HUES64 (cell line): ENCODE measurements around the gene CMTM4.
"Not testable (repeated sequence)": the region's sequence is repeated elsewhere in the genome, so short reads cannot be mapped to it uniquely, and the experiment has no call there.

Experiments
- H3K27ac ChIP-seq: 2 replicates; pipeline ENCODE4 v1.7.0; 2013; ENCODE audit warnings: low read depth, low read length, inconsistent platforms
- H3K27me3 ChIP-seq: 2 replicates; pipeline ENCODE4 v1.6.1; 2013; ENCODE audit warnings: mild to moderate bottlenecking, low read length; ENCODE audit not compliant: insufficient read depth
- H3K36me3 ChIP-seq: 2 replicates; pipeline ENCODE4 v1.6.1; 2013; ENCODE audit warnings: mild to moderate bottlenecking, low read length; ENCODE audit not compliant: insufficient read depth
- H3K4me1 ChIP-seq: 2 replicates; pipeline ENCODE4 v1.6.1; 2013; ENCODE audit warnings: mild to moderate bottlenecking, low read length, moderate library complexity; ENCODE audit not compliant: insufficient read depth
- H3K4me3 ChIP-seq: 2 replicates; pipeline ENCODE4 v1.5.1; 2013; ENCODE audit warnings: mild to moderate bottlenecking, low read length, moderate library complexity
- H3K9ac ChIP-seq: 2 replicates; pipeline ENCODE4 v1.6.1; 2013; ENCODE audit warnings: mild to moderate bottlenecking, low read depth, low read length
- H3K9me3 ChIP-seq: 2 replicates; pipeline ENCODE4 v1.6.1; 2013; ENCODE audit warnings: low read depth, low read length; ENCODE audit not compliant: insufficient read depth
- WGBS: fragments of 150-250, 120-280 bp; methylation state at CpG from one replicate; pipeline ENCODE4 v1.1.7; 2013; ENCODE audit warnings: missing lambda C conversion rate; 5-methylcytosine and 5-hydroxymethylcytosine counted together

The CMTM4 gene

GRCh38 chr16:66639091-66639885, 57.3 kb downstream of the CMTM4 start:
- no peaks in the 10 kb centered on the region for H3K9me3 ChIP-seq
- H3K27ac ChIP-seq = no peak overlapping the region; the same call in 1 of the 2 replicates
- no peaks in the 10 kb centered on the region for H3K27me3 ChIP-seq
- no peak overlapping the region for H3K4me3 ChIP-seq
- peaks cover 15% of the 10 kb centered on the region; the same call in 1 of the 2 replicates for H3K36me3 ChIP-seq
- H3K4me1 ChIP-seq = peaks cover 11% of the 10 kb centered on the region
- no peak overlapping the region for H3K9ac ChIP-seq
- WGBS = 64% methylated on average over 6 of the region's 6 CpGs

- Histone ChIP-seq H3K27ac (no peak overlapping the region), H3K36me3 (peaks cover 15% of the 10 kb centered on the region; the same call in 1 of the 2 replicates), H3K4me1 (peaks cover 11% of the 10 kb centered on the region), H3K9ac (no peak overlapping the region), H3K9me3 (no peaks in the 10 kb centered on the region), H3K27me3 (no peaks in the 10 kb centered on the region), H3K4me3 (no peak overlapping the region)
- WGBS = 86% methylated on average over 3 of the region's 3 CpGs
Measured at GRCh38 chr16:66637806-66638205, 58.7 kb downstream of the CMTM4 start.

DNA sequence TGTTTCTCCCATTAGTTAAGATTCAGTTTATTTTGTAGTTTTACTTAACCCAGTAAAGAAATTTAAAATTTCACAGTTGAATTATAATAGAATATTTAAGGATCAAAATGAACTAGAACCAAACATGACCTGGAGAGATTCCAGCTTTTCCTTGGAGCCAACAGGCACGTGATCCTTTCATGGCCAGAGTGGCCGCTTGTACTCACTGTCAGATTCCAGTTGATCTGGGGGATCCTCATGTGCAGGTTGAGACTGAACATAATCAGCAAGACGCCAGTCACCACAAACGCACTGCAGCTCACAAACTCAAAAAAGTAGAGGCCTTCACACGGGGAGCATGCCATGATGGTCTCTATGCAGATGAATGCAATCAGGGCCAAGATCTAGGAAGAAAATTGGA, 60.3 kb downstream of the CMTM4 start:
- WGBS = 91% methylated on average over 5 of the region's 5 CpGs
- Histone ChIP-seq H3K36me3 (peaks cover 15% of the 10 kb centered on the region; the same call in 1 of the 2 replicates), H3K9ac (no peak overlapping the region), H3K27ac (no peak overlapping the region), H3K4me1 (peaks cover 11% of the 10 kb centered on the region), H3K27me3 (no peaks in the 10 kb centered on the region), H3K9me3 (no peaks in the 10 kb centered on the region), H3K4me3 (no peak overlapping the region)

- WGBS = 80% methylated on average over 6 of the region's 6 CpGs
- no peak overlapping the region for H3K9ac ChIP-seq
- H3K4me1 ChIP-seq = peaks cover 11% of the 10 kb centered on the region
- H3K27me3 ChIP-seq = no peaks in the 10 kb centered on the region
- H3K9me3 ChIP-seq = no peaks in the 10 kb centered on the region
- H3K27ac ChIP-seq = no peak overlapping the region
- H3K36me3 ChIP-seq = peaks cover 15% of the 10 kb centered on the region; the same call in 1 of the 2 replicates
- H3K4me3 ChIP-seq = no peak overlapping the region
Measured at GRCh38 chr16:66635406-66635805, 61.1 kb downstream of the CMTM4 start.

DNA sequence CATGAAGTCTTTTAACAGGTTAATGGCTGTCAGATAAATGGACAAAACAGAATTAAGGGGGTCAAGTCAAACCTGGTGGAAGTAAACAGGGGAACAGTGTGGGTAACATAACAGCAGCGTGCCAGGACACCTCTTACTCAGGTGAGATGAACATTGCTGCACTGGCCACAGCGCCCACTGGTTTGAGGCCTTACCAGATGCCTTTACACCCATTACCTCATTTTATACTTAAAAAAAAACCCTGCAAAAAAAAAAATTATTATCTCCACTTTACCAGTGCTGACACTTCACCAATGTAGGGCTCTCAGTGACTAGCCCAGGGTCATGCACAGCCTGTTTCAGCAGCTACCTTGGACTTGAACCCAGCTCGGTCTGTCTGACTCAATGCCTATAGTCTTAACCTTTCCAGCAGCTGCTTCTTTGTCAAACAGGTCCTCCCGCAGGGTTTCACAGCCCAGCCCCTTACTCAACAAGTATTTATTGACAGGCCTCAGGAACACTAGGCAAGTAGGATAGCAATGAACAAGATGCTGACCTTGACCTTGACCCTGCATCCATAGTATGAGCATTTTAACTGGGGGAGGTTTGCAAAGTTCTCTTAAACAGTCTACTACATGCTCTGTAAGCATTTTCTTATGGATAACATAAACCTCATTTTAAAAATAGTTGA, 61.9 kb downstream of the CMTM4 start:
- Histone ChIP-seq H3K27me3 (no peaks in the 10 kb centered on the region), H3K9ac (no peak overlapping the region), H3K9me3 (no peaks in the 10 kb centered on the region), H3K27ac (no peak overlapping the region), H3K4me3 (no peak overlapping the region), H3K4me1 (peaks cover 9% of the 10 kb centered on the region), H3K36me3 (peaks cover 15% of the 10 kb centered on the region; the same call in 1 of the 2 replicates)
- WGBS = 84% methylated on average over 4 of the region's 4 CpGs

DNA sequence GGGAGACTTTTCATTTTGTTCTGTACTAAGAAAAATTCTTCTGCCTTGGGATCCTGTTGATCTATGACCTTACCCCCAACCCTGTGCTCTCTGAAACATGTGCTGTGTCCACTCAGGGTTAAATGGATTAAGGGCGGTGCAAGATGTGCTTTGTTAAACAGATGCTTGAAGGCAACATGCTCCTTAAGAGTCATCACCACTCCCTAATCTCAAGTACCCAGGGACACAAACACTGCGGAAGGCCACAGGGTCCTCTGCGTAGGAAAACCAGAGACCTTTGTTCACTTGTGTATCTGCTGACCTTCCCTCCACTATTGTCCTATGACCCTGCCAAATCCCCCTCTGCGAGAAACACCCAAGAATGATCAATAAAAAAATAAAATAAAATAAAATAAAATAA, 65.0 kb downstream of the CMTM4 start:
- H3K9ac ChIP-seq, H3K27ac ChIP-seq, H3K9me3 ChIP-seq, H3K4me3 ChIP-seq, H3K4me1 ChIP-seq, H3K27me3 ChIP-seq: not testable (repeated sequence)
- no CpG with 5 or more reads among the region's 4 CpGs for WGBS
- H3K36me3 ChIP-seq = peaks cover 20% of the 10 kb centered on the region; the same call in 1 of the 2 replicates

DNA sequence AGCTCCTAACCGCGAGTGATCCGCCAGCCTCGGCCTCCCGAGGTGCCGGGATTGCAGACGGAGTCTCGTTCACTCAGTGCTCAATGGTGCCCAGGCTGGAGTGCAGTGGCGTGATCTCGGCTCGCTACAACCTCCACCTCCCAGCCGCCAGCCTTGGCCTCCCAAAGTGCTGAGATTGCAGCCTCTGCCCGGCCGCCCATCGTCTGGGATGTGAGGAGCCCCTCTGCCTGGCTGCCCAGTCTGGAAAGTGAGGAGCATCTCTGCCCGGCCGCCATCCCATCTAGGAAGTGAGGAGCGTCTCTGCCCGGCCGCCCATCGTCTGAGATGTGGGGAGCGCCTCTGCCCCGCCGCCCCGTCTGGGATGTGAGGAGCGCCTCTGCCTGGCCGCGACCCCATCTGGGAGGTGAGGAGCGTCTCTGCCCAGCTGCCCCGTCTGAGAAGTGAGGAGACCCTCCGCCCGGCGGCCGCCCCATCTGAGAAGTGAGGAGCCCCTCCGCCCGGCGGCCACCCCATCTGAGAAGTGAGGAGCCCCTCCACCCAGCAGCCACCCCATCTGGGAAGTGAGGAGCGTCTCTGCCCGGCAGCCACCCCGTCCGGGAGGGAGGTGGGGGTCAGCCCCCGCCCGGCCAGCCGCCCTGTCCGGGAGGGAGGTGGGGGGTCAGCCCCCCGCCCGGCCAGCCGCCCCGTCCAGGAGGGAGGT, 65.8 kb downstream of the CMTM4 start:
- H3K36me3 ChIP-seq = peaks cover 16% of the 10 kb centered on the region; the same call in 1 of the 2 replicates
- H3K9me3 ChIP-seq, H3K4me1 ChIP-seq, H3K9ac ChIP-seq, H3K27me3 ChIP-seq, H3K27ac ChIP-seq, H3K4me3 ChIP-seq: not testable (repeated sequence)
- WGBS = 97% methylated on average over 23 of the region's 49 CpGs

DNA sequence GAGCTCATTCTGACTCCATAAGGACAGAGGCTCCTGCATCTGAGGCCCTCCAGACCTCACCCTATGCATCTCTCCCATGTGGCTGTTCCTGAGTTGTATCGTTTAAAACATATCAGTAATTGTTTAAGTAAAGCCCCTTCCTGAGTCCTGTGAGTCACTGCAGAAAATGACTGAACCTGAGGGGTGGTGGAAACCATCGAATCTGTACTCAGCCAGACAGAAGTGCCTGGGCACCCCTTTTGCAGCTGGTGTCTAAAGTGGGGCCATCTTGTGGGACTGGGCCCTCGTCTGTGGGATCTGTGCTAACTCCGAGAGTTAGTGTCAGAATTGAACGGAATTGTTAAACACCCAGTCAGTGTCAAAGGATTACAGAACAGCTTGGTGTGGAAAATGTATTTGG, 66.7 kb downstream of the CMTM4 start:
- Histone ChIP-seq H3K27ac (no peak overlapping the region), H3K36me3 (peaks cover 10% of the 10 kb centered on the region; the same call in 1 of the 2 replicates), H3K4me1 (no peaks in the 10 kb centered on the region), H3K27me3 (no peaks in the 10 kb centered on the region), H3K9me3 (no peaks in the 10 kb centered on the region), H3K4me3 (no peak overlapping the region), H3K9ac (no peak overlapping the region)
- 90% methylated on average over 5 of the region's 5 CpGs for WGBS

GRCh38 chr16:66627611-66628378, 68.7 kb downstream of the CMTM4 start:
- not testable (repeated sequence) for H3K4me1 ChIP-seq, H3K27ac ChIP-seq, H3K9ac ChIP-seq, H3K4me3 ChIP-seq, H3K27me3 ChIP-seq, H3K9me3 ChIP-seq
- WGBS = 93% methylated on average over 15 of the region's 17 CpGs
- H3K36me3 ChIP-seq = peaks cover 13% of the 10 kb centered on the region; the same call in 1 of the 2 replicates

DNA sequence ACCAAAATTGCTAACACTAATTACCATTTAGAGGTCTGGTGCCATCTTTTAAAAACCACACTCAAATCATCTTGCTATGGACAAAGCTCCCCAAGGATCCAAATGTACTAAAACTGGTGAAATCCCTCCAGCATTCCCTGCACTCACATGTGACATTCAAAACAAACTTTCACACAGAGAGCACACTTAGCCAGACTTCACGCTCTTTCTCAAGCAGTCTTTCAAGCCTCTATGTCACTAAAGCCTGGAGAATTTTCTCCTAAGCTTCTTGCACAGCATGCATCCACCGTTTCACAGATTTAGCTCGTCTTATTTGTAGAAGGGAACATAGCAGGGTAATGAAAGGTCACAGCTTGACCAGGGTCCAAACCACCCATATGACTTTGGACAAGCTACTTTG, 72.8 kb downstream of the CMTM4 start:
- Histone ChIP-seq H3K27me3 (no peaks in the 10 kb centered on the region), H3K36me3 (peaks cover 35% of the 10 kb centered on the region), H3K4me3 (no peak overlapping the region), H3K9me3 (no peaks in the 10 kb centered on the region), H3K9ac (no peak overlapping the region), H3K27ac (no peak overlapping the region), H3K4me1 (peaks cover 9% of the 10 kb centered on the region; the same call in 1 of the 2 replicates)
- WGBS = 92% methylated on average over 3 of the region's 3 CpGs
